Mesenchymal stem cell (in vitro differentiated cells and primary cell): ENCODE measurements around the gene TNFAIP3.
"Not testable (repeated sequence)": the region's sequence is repeated elsewhere in the genome, so short reads cannot be mapped to it uniquely, and the experiment has no call there.

ENCODE experiments used
- DNase-seq: peaks from one replicate; pipeline ENCODE4 v3.0.0-alpha.2; 2013
- H2AFZ ChIP-seq: one replicate; pipeline ENCODE4 v1.6.1; 2013; ENCODE audit warnings: low read depth, mild to moderate bottlenecking, control low read depth, inconsistent platforms, low read length, moderate library complexity
- H2AK5ac ChIP-seq: 2 replicates; pipeline ENCODE4 v1.6.1; 2013; ENCODE audit warnings: low read length, moderate library complexity, mild to moderate bottlenecking, inconsistent platforms; ENCODE audit not compliant: severe bottlenecking
- H2BK120ac ChIP-seq: one replicate; pipeline ENCODE4 v1.6.1; 2013; ENCODE audit warnings: low read depth, mild to moderate bottlenecking, inconsistent platforms, low read length, moderate library complexity
- H2BK12ac ChIP-seq, 2 experiments: one replicate each; pipeline ENCODE4 v1.6.1; 2013; ENCODE audit warnings: inconsistent platforms in 2 of 2, low read length in 2 of 2, mild to moderate bottlenecking in 2 of 2, moderate library complexity in 2 of 2, control low read depth in 1 of 2
- H2BK15ac ChIP-seq: one replicate; pipeline ENCODE4 v1.6.1; 2013; ENCODE audit warnings: mild to moderate bottlenecking, low read depth, inconsistent platforms; ENCODE audit not compliant: poor library complexity, severe bottlenecking
- H2BK5ac ChIP-seq: 2 replicates; pipeline ENCODE4 v1.6.1; 2013; ENCODE audit warnings: low read depth, mild to moderate bottlenecking, low read length, control low read depth, inconsistent platforms; ENCODE audit not compliant: poor library complexity, severe bottlenecking
- H3K14ac ChIP-seq, 2 experiments: one replicate each; pipeline ENCODE4 v1.6.1; 2013; ENCODE audit warnings: inconsistent platforms in 2 of 2, low read length in 2 of 2, control low read depth in 1 of 2, mild to moderate bottlenecking in 1 of 2, moderate library complexity in 1 of 2
- H3K18ac ChIP-seq, 2 experiments: one replicate each; pipeline ENCODE4 v1.6.1; 2013; ENCODE audit warnings: inconsistent platforms in 2 of 2, low read length in 2 of 2, control low read depth in 1 of 2, low read depth in 1 of 2, mild to moderate bottlenecking in 1 of 2
- H3K23ac ChIP-seq, 2 experiments: one replicate each; pipeline ENCODE4 v1.6.1; 2013; ENCODE audit warnings: inconsistent platforms in 2 of 2, low read length in 2 of 2, mild to moderate bottlenecking in 2 of 2, moderate library complexity in 2 of 2, control low read depth in 1 of 2
- H3K27ac ChIP-seq: 2 replicates; pipeline ENCODE4 v1.5.1; 2013; ENCODE audit warnings: mild to moderate bottlenecking, moderate library complexity, low read length, control low read depth, inconsistent platforms; ENCODE audit not compliant: poor library complexity, severe bottlenecking
- H3K27me3 ChIP-seq, 2 experiments: 2 replicates each; pipeline versions ENCODE4 v1.6.1 to v1.7.0; 2013; ENCODE audit warnings: low read length in 2 of 2, mild to moderate bottlenecking in 2 of 2, moderate library complexity in 2 of 2, control low read depth in 1 of 2, inconsistent platforms in 1 of 2; ENCODE audit not compliant: control insufficient read depth in 1 of 2, insufficient read depth in 1 of 2
- H3K36me3 ChIP-seq, 2 experiments: 2 replicates each; pipeline versions ENCODE4 v1.6.1 to v1.7.0; 2013; ENCODE audit warnings: low read length in 2 of 2, control low read depth in 1 of 2, inconsistent platforms in 1 of 2, low read depth in 1 of 2, mild to moderate bottlenecking in 1 of 2; ENCODE audit not compliant: insufficient read depth in 2 of 2, control insufficient read depth in 1 of 2
- H3K4ac ChIP-seq, 2 experiments: one replicate each; pipeline ENCODE4 v1.6.1; 2013; ENCODE audit warnings: inconsistent platforms in 2 of 2, low read length in 2 of 2, mild to moderate bottlenecking in 2 of 2, moderate library complexity in 2 of 2, control low read depth in 1 of 2, low read depth in 1 of 2
- H3K4me1 ChIP-seq: 2 replicates; pipeline ENCODE4 v1.6.1; 2013; ENCODE audit warnings: low read depth, low read length, control low read depth; ENCODE audit not compliant: control insufficient read depth, insufficient read depth
- H3K4me2 ChIP-seq: 2 replicates; pipeline ENCODE4 v1.6.1; 2013; ENCODE audit warnings: low read length, mild to moderate bottlenecking, inconsistent platforms; ENCODE audit not compliant: poor library complexity, severe bottlenecking
- H3K4me3 ChIP-seq, 2 experiments: 2 replicates each; pipeline versions ENCODE4 v1.5.1 to v1.7.0; 2013; ENCODE audit warnings: low read length in 2 of 2, mild to moderate bottlenecking in 2 of 2, control low read depth in 1 of 2, low read depth in 1 of 2; ENCODE audit not compliant: insufficient read depth in 1 of 2
- H3K79me1 ChIP-seq: replicated peaks from 2 replicates; pipeline ENCODE4 v1.6.1; 2013; ENCODE audit warnings: mild to moderate bottlenecking, control low read depth, low read length, inconsistent platforms; ENCODE audit not compliant: poor library complexity, severe bottlenecking
- H3K9ac ChIP-seq: 2 replicates; pipeline ENCODE4 v1.7.0; 2013; ENCODE audit warnings: mild to moderate bottlenecking, low read length, moderate library complexity
- H3K9me3 ChIP-seq: 2 replicates; pipeline ENCODE4 v1.7.0; 2013; ENCODE audit warnings: mild to moderate bottlenecking, low read length; ENCODE audit not compliant: control insufficient read depth
- H4K8ac ChIP-seq: one replicate; pipeline ENCODE4 v1.6.1; 2013; ENCODE audit warnings: inconsistent platforms, mild to moderate bottlenecking, low read length, moderate library complexity
- H4K91ac ChIP-seq: one replicate; pipeline ENCODE4 v1.6.1; 2013; ENCODE audit warnings: mild to moderate bottlenecking, low read length, inconsistent platforms
- WGBS: methylation state at CpG from one replicate; pipeline ENCODE4 v1.1.7; 2013; ENCODE audit warnings: mixed read lengths; 5-methylcytosine and 5-hydroxymethylcytosine counted together

The TNFAIP3 gene

DNA sequence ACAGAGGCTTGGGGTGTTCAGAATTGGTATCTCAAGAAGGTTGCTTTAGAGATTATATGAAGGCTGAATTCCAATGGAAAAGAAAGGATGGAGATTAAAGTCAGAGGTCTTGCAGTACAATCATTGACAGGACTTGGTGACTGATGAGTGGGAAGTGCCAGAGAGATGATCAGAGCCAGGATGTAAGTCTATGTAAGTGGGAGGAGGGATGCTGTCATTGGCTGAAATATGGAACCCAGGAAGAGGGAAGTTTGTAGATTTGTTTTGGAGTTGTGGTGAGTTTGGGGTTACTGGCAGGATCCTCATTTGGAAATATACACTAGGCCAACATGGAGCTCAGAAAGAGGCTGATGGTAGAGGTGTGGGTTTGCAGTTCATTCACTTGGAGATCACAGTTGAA is 23.8 kb upstream of the TNFAIP3 start:
- Histone ChIP-seq H3K4me1 (no peaks in the 10 kb centered on the region), H3K4ac (no peak overlapping the region), H3K27me3 (no peaks in the 10 kb centered on the region), H3K36me3 (no peaks in the 10 kb centered on the region), H2BK120ac (no peak overlapping the region), H3K18ac (no peak overlapping the region), H4K8ac (no peak overlapping the region), H2BK12ac (no peak overlapping the region), H2AK5ac (no peak overlapping the region), H3K79me1 (no peaks in the 10 kb centered on the region), H3K4me3 (no peak overlapping the region), H4K91ac (no peak overlapping the region), H3K4me2 (no peak overlapping the region), H3K23ac (no peak overlapping the region), H2AFZ (no peak overlapping the region), H3K14ac (no peak overlapping the region), H2BK5ac (no peak overlapping the region), H2BK15ac (no peak overlapping the region), H3K9ac (no peak overlapping the region), H3K9me3 (peaks cover 25% of the 10 kb centered on the region), H3K27ac (no peak overlapping the region)
- DNase-seq: no peak

GRCh38 chr6:137844327-137844726 is 22.7 kb upstream of the TNFAIP3 start:
- peaks cover 17% of the 10 kb centered on the region for H3K9me3 ChIP-seq
- H2BK120ac ChIP-seq, H2BK15ac ChIP-seq, H2AFZ ChIP-seq, H3K23ac ChIP-seq, H2BK5ac ChIP-seq, H2BK12ac ChIP-seq, H3K36me3 ChIP-seq, H3K4me2 ChIP-seq, DNase-seq, H4K8ac ChIP-seq, H3K79me1 ChIP-seq, H3K9ac ChIP-seq, H3K27ac ChIP-seq, H3K18ac ChIP-seq, H3K14ac ChIP-seq, H3K4me3 ChIP-seq, H3K27me3 ChIP-seq, H2AK5ac ChIP-seq, H3K4ac ChIP-seq, H3K4me1 ChIP-seq: not testable (repeated sequence)
- peak overlapping the region; percentile 46 for H4K91ac ChIP-seq
- WGBS: 92% methylated on average over 1 of the region's 2 CpGs

DNA sequence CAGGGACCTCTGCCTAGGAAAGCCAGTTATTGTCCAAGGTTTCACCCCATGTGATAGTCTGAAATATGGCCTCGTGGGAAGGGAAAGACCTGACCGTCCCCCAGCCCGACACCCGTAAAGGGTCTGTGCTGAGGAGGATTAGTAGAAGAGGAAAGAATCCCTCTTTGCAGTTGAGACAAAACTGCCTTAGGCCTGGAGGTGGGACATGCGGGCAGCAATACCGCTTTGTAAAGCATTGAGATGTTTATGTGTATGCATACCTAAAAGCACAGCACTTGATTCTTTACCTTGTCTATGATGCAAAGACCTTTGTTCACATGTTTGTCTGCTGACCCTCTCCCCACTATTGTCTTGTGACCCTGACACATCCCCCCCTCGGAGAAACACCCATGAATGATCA is 22.3 kb upstream of the TNFAIP3 start:
- not testable (repeated sequence) for H2AFZ ChIP-seq, H3K27ac ChIP-seq, H3K4me3 ChIP-seq, H3K9ac ChIP-seq, H3K79me1 ChIP-seq, H2BK12ac ChIP-seq, H3K23ac ChIP-seq, H4K8ac ChIP-seq, H2BK5ac ChIP-seq, H3K18ac ChIP-seq, H3K4me2 ChIP-seq, H3K36me3 ChIP-seq, H3K4ac ChIP-seq, H2BK15ac ChIP-seq, H2BK120ac ChIP-seq, H2AK5ac ChIP-seq, H3K14ac ChIP-seq, H3K4me1 ChIP-seq, H3K27me3 ChIP-seq, DNase-seq, H4K91ac ChIP-seq
- 90% methylated on average over 7 of the region's 7 CpGs for WGBS
- H3K9me3 ChIP-seq: peaks cover 12% of the 10 kb centered on the region

- no peak overlapping the region for H2AFZ ChIP-seq
- H2BK120ac ChIP-seq: no peak overlapping the region
- no peak overlapping the region for H4K91ac ChIP-seq
- H2AK5ac ChIP-seq: no peak overlapping the region
- H2BK15ac ChIP-seq: no peak overlapping the region
- no peak overlapping the region for H3K23ac ChIP-seq
- no peak overlapping the region for H2BK5ac ChIP-seq
- no peaks in the 10 kb centered on the region for H3K79me1 ChIP-seq
- 98% methylated on average over 4 of the region's 6 CpGs for WGBS
- peaks cover 2% of the 10 kb centered on the region for H3K4me1 ChIP-seq
- H3K14ac ChIP-seq: no peak overlapping the region
- H3K4ac ChIP-seq: no peak overlapping the region
- H3K4me2 ChIP-seq: no peak overlapping the region
- H3K27ac ChIP-seq: no peak overlapping the region
- no peak overlapping the region for H4K8ac ChIP-seq
- no peaks in the 10 kb centered on the region for H3K27me3 ChIP-seq
- no peaks in the 10 kb centered on the region for H3K36me3 ChIP-seq
- no peak overlapping the region for H3K18ac ChIP-seq
- H2BK12ac ChIP-seq: peak overlapping the region in 1 of 2 experiments; percentile 49
- DNase-seq: no peak
- H3K9me3 ChIP-seq: peaks cover 5% of the 10 kb centered on the region
- no peak overlapping the region for H3K4me3 ChIP-seq
- no peak overlapping the region for H3K9ac ChIP-seq
Measured at GRCh38 chr6:137845460-137845859, 21.6 kb upstream of the TNFAIP3 start.
